ENCODE measurements around the gene CD82. TPM values are rescaled to one million over a fixed set of nuclear protein-coding genes. Genes with fewer than 3 reads are reported as not detected.
A peak's percentile ranks its signal among the peaks of the same experiment; 100 is the strongest.

CD82 gene
- total and polyA plus RNA-seq, 12 donors, result 2.3 to 53.4 (median 17.8) TPM

DNA sequence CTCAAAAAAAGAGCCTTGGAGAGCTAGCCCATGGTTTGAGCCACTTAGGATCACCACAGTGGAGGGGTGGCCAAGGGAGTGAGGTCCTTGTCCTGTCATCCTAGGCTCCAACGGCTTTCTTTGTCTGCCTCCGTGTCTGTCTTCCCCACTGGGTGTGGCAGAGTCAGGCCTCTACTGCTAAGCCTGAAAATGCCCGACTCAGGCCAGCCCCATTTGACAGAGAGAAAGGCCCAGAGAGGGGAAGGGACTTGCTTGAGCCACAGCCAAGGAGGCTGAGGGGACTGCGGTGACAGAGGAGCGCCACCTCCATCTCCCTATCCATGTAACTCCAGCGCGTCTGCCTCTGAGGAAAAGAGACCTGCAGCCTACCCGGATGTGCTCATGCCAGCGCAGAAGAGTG lies 27.8 kb upstream of the CD82 start:
- no peak for DNase-seq
- WGBS, 4 donors, result 73 to 83% (median 76%) methylated on average over 7 to 9 of the region's 9 CpGs
- no peak for TF ChIP-seq POLR2A (IDR thresholded peaks at IDR 0.05)
- no peak for TF ChIP-seq CTCF (IDR thresholded peaks at IDR 0.05)
- H3K27me3 ChIP-seq, result no peaks in the 10 kb centered on the region
- no peak overlapping the region for H3K4me3 ChIP-seq
- H3K36me3 ChIP-seq (replicated peaks in 1 of 2), result no peaks in the 10 kb centered on the region
- no peaks in the 10 kb centered on the region for H3K4me1 ChIP-seq (replicated peaks in 1 of 2)
- H3K9me3 ChIP-seq (replicated peaks in 1 of 3), result no peaks in the 10 kb centered on the region
- H3K27ac ChIP-seq, result no peak overlapping the region
- intact Hi-C loops (cut with DNase I), result loop anchor here (2.0 to 10.0 kb wide), 4 partner anchors 251 to 433 kb away; no protein-coding TSS in a partner anchor

- 29 to 60% (median 31%) methylated on average over 7 to 21 of the region's 21 CpGs for whole genome bisulfite sequencing, 4 donors
- H3K27me3 ChIP-seq, result no peaks in the 10 kb centered on the region
- TF ChIP-seq CTCF (IDR thresholded peaks at IDR 0.05) (peak; percentile 90 to 98 (median 96)), POLR2A (IDR thresholded peaks at IDR 0.05) (no peak)
- H3K4me1 ChIP-seq (replicated peaks in 1 of 2), result no peaks in the 10 kb centered on the region
- H3K36me3 ChIP-seq (replicated peaks in 1 of 2), result no peaks in the 10 kb centered on the region
- DNase-seq, result peak; percentile 63 to 90 (median 80)
- no peak overlapping the region for H3K4me3 ChIP-seq
- no peaks in the 10 kb centered on the region for H3K9me3 ChIP-seq (replicated peaks in 1 of 3)
- H3K27ac ChIP-seq, result no peak overlapping the region
- intact Hi-C loops (cut with DNase I), result loop anchor here (2.0 to 10.0 kb wide), 4 partner anchors 252 to 434 kb away; no protein-coding TSS in a partner anchor
These were observed 26.9 kb upstream of the CD82 start for GRCh38 chr11:44538375-44539054.

DNA sequence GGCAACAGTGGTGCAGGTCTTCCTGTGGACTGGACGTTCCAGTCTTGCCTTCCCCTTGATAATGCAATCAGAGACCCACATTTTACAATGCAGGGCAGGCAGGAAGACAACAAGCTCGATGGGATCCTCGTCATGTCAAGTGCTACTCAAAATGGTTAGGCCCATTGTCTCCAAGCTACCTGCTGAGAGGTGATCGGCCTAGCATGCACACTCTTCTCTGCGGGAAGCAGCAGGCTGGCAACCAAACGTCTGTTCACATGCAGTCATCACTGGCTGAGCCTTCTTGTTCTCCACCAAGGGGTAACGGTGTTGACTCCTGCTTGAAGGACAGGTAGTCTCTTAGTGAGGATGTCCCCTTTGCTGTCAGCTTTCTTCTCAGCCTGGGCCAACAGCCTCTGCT lies 25.5 kb upstream of the CD82 start:
- TF ChIP-seq CTCF (IDR thresholded peaks at IDR 0.05) (no peak), POLR2A (IDR thresholded peaks at IDR 0.05) (no peak)
- no peaks in the 10 kb centered on the region for H3K36me3 ChIP-seq (replicated peaks in 1 of 2)
- H3K27ac ChIP-seq, result no peak overlapping the region
- WGBS, 4 donors, result 72 to 83% (median 80%) methylated on average over 4 to 7 of the region's 7 CpGs
- no peaks in the 10 kb centered on the region for H3K4me1 ChIP-seq (replicated peaks in 1 of 2)
- intact Hi-C loops (cut with DNase I), result loop anchor here (2.0 to 10.0 kb wide), 4 partner anchors 253 to 435 kb away; no protein-coding TSS in a partner anchor
- DNase-seq, result no peak
- H3K27me3 ChIP-seq, result no peaks in the 10 kb centered on the region
- H3K9me3 ChIP-seq (replicated peaks in 1 of 3), result no peaks in the 10 kb centered on the region
- no peak overlapping the region for H3K4me3 ChIP-seq

GRCh38 chr11:44540667-44541066 lies 24.8 kb upstream of the CD82 start:
- no peaks in the 10 kb centered on the region for H3K9me3 ChIP-seq (replicated peaks in 1 of 3)
- DNase-seq, result no peak
- H3K4me1 ChIP-seq (replicated peaks in 1 of 2), result no peaks in the 10 kb centered on the region
- no peak overlapping the region for H3K4me3 ChIP-seq
- no peaks in the 10 kb centered on the region for H3K36me3 ChIP-seq (replicated peaks in 1 of 2)
- intact Hi-C loops (cut with DNase I), result no loop called here
- 17 to 44% (median 29%) methylated on average over 2 of the region's 2 CpGs for WGBS, 4 donors
- H3K27ac ChIP-seq, result no peak overlapping the region
- TF ChIP-seq POLR2A (IDR thresholded peaks at IDR 0.05) (no peak), CTCF (IDR thresholded peaks at IDR 0.05) (no peak)
- H3K27me3 ChIP-seq, result no peaks in the 10 kb centered on the region
